ENCODE data around the gene HPCAL1.

The HPCAL1 gene

GRCh38 chr2:10433947-10434885, 131.5 kb downstream of the HPCAL1 start:
- no peak overlapping the region for H3K27ac ChIP-seq
- no peak for TF ChIP-seq ZFX (IDR thresholded peaks at IDR 0.05; ENCODE audit: borderline replicate concordance)
- TF ChIP-seq CTCF (IDR thresholded peaks at IDR 0.05) = no peak

- H3K27ac ChIP-seq = no peak overlapping the region
- peak; percentile 95 for TF ChIP-seq CTCF (IDR thresholded peaks at IDR 0.05)
- TF ChIP-seq ZFX (IDR thresholded peaks at IDR 0.05; ENCODE audit: borderline replicate concordance) = no peak
These were observed 132.4 kb downstream of the HPCAL1 start for GRCh38 chr2:10434886-10435819.

GRCh38 chr2:10435820-10436204, 133.1 kb downstream of the HPCAL1 start:
- TF ChIP-seq CTCF (IDR thresholded peaks at IDR 0.05) (no peak), ZFX (IDR thresholded peaks at IDR 0.05; ENCODE audit: borderline replicate concordance) (no peak)

GRCh38 chr2:10436583-10437110, 133.9 kb downstream of the HPCAL1 start:
- no peak overlapping the region for H3K27ac ChIP-seq
- TF ChIP-seq ZFX (IDR thresholded peaks at IDR 0.05; ENCODE audit: borderline replicate concordance) = no peak
- TF ChIP-seq CTCF (IDR thresholded peaks at IDR 0.05) = no peak

More at GRCh38 chr2:10435820-10436204, 133.1 kb downstream of the HPCAL1 start:
- no peak overlapping the region for H3K27ac ChIP-seq

- no peak overlapping the region for H3K27ac ChIP-seq
- no peak for TF ChIP-seq CTCF (IDR thresholded peaks at IDR 0.05)
These were observed 135.1 kb downstream of the HPCAL1 start for GRCh38 chr2:10437806-10438205.

GRCh38 chr2:10438688-10439087, 136.0 kb downstream of the HPCAL1 start:
- no peak overlapping the region for H3K27ac ChIP-seq
- TF ChIP-seq ZFX (IDR thresholded peaks at IDR 0.05; ENCODE audit: borderline replicate concordance) = no peak

- H3K27ac ChIP-seq = no peak overlapping the region
- TF ChIP-seq ZFX (IDR thresholded peaks at IDR 0.05; ENCODE audit: borderline replicate concordance) (no peak), CTCF (IDR thresholded peaks at IDR 0.05) (no peak)
These were observed 136.6 kb downstream of the HPCAL1 start for GRCh38 chr2:10439185-10439879.

All from 22Rv1 (cell line).